PC-9 (cell line): ENCODE data around the gene GRIP1.

Experiments used
- CTCF ChIP-seq: fragments of 200-600 bp; sonication (generic); conservative IDR thresholded peaks from 2 replicates; pipeline ENCODE4 v1.6.1; 2017; ENCODE audit warnings: mixed run types, antibody characterized with exemption, mild to moderate bottlenecking, moderate library complexity
- EZH2 ChIP-seq: fragments of 200-600 bp; sonication (generic); IDR thresholded peaks from 2 replicates; pipeline ENCODE4 v1.8.0; 2017; ENCODE audit warnings: antibody characterized with exemption, low read depth

DNA sequence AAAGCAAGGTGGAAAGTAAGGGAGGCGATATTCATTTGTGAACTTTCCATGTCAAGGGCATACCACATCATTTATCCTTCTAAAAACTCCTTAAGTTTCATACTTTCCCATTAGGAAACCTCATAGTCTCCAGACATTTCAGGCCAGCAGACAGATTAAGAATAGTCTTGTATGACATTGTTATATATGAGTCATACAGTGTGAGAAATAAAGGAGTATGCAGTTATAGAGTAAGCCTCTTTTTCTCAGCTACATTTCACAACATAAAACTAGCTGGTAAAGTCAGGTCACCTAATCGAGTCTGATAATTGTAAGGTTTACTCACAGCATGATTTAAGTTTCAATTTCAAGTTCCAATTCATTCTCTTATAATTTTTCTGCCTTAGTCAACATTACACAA, 164.3 kb downstream of the GRIP1 start:
- no peak for TF ChIP-seq CTCF
- TF ChIP-seq EZH2 = no peak
